GM19395 (cell line): ENCODE data around the gene FNBP1.
"Not testable (repeated sequence)": the region's sequence is repeated elsewhere in the genome, so short reads cannot be mapped to it uniquely, and the experiment has no call there.

ENCODE experiments used
- ATAC-seq: cut with Tn5 transposase; IDR thresholded peaks from one replicate; pipeline ENCODE4 v1.9.1; 2021; ENCODE audit warnings: mild to moderate bottlenecking, moderate library complexity; ENCODE audit not compliant: unreplicated experiment

FNBP1 gene

GRCh38 chr9:129996161-129996830, 46.7 kb downstream of the FNBP1 start:
- no peak for ATAC-seq

DNA sequence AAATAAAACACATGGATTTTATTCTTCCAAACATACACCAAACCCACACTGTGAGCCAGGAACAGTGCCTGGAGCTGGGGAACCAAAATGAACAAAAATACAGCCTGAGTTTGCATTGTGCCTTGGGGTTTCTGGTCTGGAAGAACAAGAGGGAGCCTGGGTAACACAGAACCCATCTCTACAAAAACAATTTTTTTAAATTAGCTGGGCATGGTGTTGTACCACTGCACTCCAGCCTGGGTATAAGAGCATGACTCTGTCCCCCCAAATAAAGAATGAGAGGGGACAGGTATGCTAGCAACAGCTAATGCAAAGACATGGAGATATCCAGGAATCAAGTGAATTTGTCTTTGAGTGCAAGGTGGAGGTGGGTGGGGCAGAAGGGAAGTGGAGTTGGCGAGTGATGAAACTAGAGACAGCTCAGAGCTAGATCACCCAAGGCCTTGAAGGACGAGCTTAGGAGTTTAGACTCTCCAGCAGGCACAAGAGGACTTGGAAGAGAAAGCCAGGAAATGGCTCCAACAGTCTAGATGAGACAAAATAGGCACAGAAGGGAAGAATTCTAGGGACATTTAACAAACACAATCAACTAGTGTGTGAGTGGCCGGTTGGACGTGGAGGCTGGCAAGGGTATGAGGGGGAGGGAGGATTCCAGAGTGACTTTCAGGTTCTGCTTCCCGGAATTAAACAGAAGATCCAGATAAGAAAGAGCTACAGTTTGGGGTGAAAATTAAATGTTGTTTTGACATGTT, 47.4 kb downstream of the FNBP1 start:
- ATAC-seq = no peak

DNA sequence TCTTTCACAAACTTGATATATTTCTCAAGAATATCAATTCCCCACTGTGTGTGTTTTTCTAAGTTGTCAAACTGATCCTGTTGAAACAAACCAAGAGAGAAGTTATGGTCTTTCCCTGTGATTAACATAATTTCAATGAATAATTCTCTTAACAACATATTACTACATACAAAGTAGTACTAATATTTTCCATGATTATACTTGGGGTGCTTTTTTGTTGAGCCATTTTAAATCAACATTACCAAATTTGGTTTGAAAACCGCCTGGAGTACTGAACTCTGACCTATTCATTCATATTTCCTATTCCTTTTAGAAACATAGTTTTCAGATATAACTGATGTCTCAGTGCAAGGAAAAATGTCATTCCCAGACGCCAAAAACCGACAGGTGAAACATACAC, 48.1 kb downstream of the FNBP1 start:
- ATAC-seq = no peak

DNA sequence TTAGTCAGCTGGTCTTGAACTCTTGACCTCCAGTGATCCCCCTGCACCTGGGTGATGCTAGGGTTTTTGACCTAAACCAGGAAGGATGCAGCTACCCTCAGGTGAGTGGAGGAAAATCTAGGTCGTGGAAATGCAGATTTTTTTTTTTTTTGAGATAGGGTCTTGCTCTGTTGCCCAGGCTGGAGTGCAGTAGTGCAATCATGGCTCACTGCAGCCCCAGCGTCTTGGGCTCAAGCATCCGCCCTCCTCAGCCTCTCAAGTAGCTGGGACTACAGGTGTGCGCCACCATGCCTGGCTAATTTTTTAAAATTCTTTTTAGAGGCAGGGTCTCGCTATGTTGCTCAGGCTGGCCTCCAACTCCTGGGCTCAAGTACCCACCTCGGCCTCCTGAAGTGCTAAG, 51.9 kb downstream of the FNBP1 start:
- ATAC-seq = not testable (repeated sequence)

- ATAC-seq = no peak
Observed at GRCh38 chr9:129990269-129991010, 52.5 kb downstream of the FNBP1 start.

DNA sequence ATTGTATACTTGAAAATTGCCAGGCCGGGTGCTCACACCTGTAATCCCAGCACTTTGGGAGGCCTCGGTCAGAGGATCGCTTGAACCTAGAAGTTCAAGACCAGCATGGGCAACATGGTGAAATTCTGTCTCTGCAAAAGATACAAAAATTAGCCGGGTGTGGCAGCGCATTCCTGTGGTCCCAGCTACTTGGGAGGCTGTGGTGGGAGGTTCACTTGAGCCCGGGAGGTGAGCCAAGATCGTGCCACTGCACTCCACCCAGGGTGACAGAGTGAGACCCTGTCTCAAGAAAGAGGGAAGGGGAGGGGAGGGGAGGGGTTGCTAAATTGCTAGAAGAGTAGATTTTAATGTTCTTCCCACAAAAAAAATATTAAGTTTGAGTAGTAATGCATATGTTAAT, 53.2 kb downstream of the FNBP1 start:
- ATAC-seq = no peak

GRCh38 chr9:129989362-129989708, 53.7 kb downstream of the FNBP1 start:
- no peak for ATAC-seq

GRCh38 chr9:129988607-129989361, 54.2 kb downstream of the FNBP1 start:
- ATAC-seq = peak; percentile 56

GRCh38 chr9:129987941-129988340, 55.0 kb downstream of the FNBP1 start:
- ATAC-seq = no peak

DNA sequence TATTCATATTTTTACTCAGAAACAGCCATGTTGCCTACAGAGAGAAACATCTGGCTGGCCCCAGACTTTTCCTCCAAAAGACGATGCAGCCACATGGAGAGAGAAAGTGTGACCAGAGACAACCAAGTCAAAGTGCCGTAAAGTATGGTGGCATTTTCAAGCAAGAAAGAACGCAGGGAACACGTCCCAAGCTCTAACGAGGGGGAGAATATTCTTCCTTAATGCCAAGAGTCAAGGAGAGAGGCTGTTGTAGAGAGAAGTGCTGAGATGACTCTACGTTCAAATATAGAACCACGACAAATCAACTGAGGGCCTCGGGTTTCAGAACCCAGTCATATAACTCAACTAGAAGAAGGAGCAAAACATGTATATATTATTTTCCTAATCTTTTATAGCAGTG, 55.9 kb downstream of the FNBP1 start:
- no peak for ATAC-seq

GRCh38 chr9:129984589-129984988, 58.4 kb downstream of the FNBP1 start:
- not testable (repeated sequence) for ATAC-seq

- ATAC-seq = no peak
Observed at GRCh38 chr9:129983891-129984290, 59.1 kb downstream of the FNBP1 start.

DNA sequence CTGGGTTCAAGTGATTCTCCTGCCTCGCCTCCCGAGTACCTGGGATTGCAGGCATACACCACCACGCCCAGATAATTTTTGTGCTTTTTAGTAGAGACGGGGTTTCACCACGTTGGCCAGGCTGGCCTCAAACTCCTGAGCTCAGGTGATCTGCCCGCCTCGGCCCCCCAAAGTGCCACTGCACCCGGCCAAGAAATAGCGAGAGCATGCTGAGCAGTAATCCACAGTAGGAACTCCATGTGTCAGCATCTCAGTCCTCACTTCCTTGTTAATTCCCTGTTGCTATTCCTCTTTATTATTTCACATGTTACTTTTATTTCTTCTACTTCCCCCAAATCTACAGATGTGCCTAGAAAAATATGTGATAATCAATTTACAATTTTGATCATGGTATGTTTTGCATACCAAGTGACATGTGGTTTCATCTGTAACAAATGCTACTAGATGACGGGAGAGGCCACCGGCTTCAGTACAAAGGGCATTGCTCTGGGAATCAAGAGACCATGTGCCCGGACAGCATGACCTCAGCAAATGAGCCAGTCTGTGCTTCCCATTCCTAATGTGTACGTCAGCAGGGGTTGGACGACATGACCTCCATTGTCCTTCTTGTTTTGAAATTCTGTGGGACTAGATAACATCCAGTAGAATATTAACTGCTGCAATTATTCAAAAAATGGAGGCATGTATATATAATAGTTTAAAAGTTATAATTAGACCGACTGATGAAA, 61.6 kb downstream of the FNBP1 start:
- ATAC-seq = no peak

DNA sequence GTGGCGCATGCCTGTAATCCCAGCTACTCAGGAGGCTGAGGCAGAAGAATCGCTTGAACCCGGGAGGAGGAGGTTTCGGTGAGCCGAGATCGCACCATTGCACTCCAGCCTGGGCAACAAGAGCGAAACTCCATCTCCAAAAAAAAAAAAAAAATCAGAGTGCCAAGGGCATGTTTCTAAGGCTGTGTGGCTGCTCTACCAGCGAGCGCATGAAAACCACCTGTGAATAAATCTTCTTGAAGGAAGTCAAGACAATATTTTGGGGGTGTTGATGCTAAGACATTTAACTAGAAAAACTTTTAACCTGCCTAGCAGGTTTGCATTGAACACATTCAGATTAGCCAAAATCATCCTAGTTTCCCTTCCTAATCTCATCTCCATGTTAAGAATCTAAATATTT, 62.8 kb downstream of the FNBP1 start:
- not testable (repeated sequence) for ATAC-seq

- ATAC-seq = no peak
Observed at GRCh38 chr9:129979071-129979745, 63.8 kb downstream of the FNBP1 start.

DNA sequence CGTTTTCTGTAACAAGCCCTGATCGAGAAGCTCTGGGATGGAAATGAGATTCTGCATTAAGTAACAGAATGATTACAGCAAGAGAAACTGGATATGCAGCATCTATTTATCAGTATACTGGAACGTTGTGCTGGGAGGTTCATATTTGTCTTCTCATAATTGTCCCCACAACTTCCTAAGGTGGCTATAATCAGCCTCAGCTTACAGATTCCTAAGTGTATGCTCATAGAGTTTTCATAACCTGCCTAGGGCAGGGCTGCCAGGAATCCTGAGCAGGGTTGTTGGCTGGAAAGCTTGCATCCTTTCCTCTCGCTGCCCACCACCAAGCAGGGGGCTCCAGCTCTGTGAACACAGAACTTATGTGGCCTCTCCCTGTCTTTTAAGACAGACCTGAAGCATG, 70.2 kb downstream of the FNBP1 start:
- ATAC-seq = no peak

GRCh38 chr9:129968690-129969485, 74.1 kb downstream of the FNBP1 start:
- no peak for ATAC-seq

GRCh38 chr9:129964901-129965734, 77.9 kb downstream of the FNBP1 start:
- ATAC-seq = no peak
